IMR-90 (cell line): ENCODE measurements around the gene SCTR. TPM values are rescaled to one million over a fixed set of nuclear protein-coding genes. Genes with fewer than 3 reads are reported as not detected.

Experiments
- ATAC-seq: fragments of 200-7000 bp; cut with Tn5 transposase; 2 replicates; pipeline ENCODE4 v1.9.1; 2020; ENCODE audit warnings: low read depth, mild to moderate bottlenecking, moderate library complexity
- BruUV-seq: library from RNA; stranded (reverse); fragments of 400-500 nt; replicated peaks from 2 replicates; lab custom pipeline; 2021; lab: Mats Ljungman, UMichigan
- CTCF ChIA-PET: fragments of 300-600 bp; formaldehyde crosslinking; extraction: SDS; loops from one replicate; lab custom pipeline; 2021; ENCODE audit warnings: antibody characterized with exemption; lab: Yijun Ruan, JAX
- POLR2A ChIA-PET: fragments of 300-600 bp; sonication (Branson Sonifier 250); formaldehyde crosslinking; loops from one replicate; lab custom pipeline; 2022; ENCODE audit warnings: antibody characterized with exemption; ENCODE audit not compliant: unreplicated experiment; lab: Charles Lee
- DNase-seq: peaks from one replicate; pipeline ENCODE4 v3.0.0; 2013
- H2AFZ ChIP-seq: replicated peaks from 2 replicates; pipeline ENCODE3; 2013; ENCODE audit warnings: low read length, mild to moderate bottlenecking; ENCODE audit not compliant: poor library complexity
- H2AK5ac ChIP-seq: 2 replicates; pipeline ENCODE4 v1.6.1; 2013; ENCODE audit warnings: low read depth, low read length, inconsistent platforms
- H2AK9ac ChIP-seq: replicated peaks from 2 replicates; pipeline ENCODE3; 2013; ENCODE audit warnings: mild to moderate bottlenecking, low read depth, low read length, moderate library complexity; ENCODE audit not compliant: poor library complexity
- H2BK120ac ChIP-seq: 2 replicates; pipeline ENCODE4 v1.6.1; 2013; ENCODE audit warnings: low read depth, low read length, inconsistent platforms
- H2BK15ac ChIP-seq: 3 replicates; pipeline ENCODE4 v1.6.1; 2013; ENCODE audit warnings: low read depth, low read length, inconsistent platforms
- H2BK20ac ChIP-seq: 2 replicates; pipeline ENCODE4 v1.6.1; 2013; ENCODE audit warnings: low read depth, mild to moderate bottlenecking, inconsistent platforms, low read length, moderate library complexity
- H2BK5ac ChIP-seq: 2 replicates; pipeline ENCODE4 v1.6.1; 2013; ENCODE audit warnings: mild to moderate bottlenecking, low read depth, low read length, inconsistent platforms; ENCODE audit not compliant: poor library complexity, severe bottlenecking
- H3K14ac ChIP-seq: replicated peaks from 2 replicates; pipeline ENCODE4 v1.6.1; 2013; ENCODE audit warnings: low read depth, low read length, inconsistent platforms
- H3K18ac ChIP-seq: 2 replicates; pipeline ENCODE4 v1.6.1; 2013; ENCODE audit warnings: low read depth, low read length, control low read depth
- H3K23ac ChIP-seq: 2 replicates; pipeline ENCODE4 v1.6.1; 2013; ENCODE audit warnings: low read depth, low read length, inconsistent platforms
- H3K27ac ChIP-seq: 2 replicates; pipeline ENCODE4 v1.5.1; 2013; ENCODE audit warnings: mild to moderate bottlenecking, control low read depth, low read length; ENCODE audit not compliant: insufficient read depth
- H3K27me3 ChIP-seq: 2 replicates; pipeline ENCODE4 v1.6.1; 2013; ENCODE audit warnings: low read length; ENCODE audit not compliant: control insufficient read depth, insufficient read depth
- H3K36me3 ChIP-seq: 2 replicates; pipeline ENCODE4 v1.6.1; 2013; ENCODE audit warnings: low read length, mixed read lengths; ENCODE audit not compliant: control insufficient read depth, insufficient read depth
- H3K4ac ChIP-seq: 2 replicates; pipeline ENCODE4 v1.6.1; 2013; ENCODE audit warnings: low read depth, low read length, inconsistent platforms
- H3K4me1 ChIP-seq: 2 replicates; pipeline ENCODE4 v1.6.1; 2013; ENCODE audit warnings: low read length, mixed read lengths; ENCODE audit not compliant: control insufficient read depth, insufficient read depth
- H3K4me2 ChIP-seq: 2 replicates; pipeline ENCODE4 v1.6.1; 2013; ENCODE audit warnings: low read depth, mild to moderate bottlenecking, control low read depth, low read length, moderate library complexity
- H3K4me3 ChIP-seq: 2 replicates; pipeline ENCODE4 v1.5.1; 2013; ENCODE audit warnings: low read depth, mild to moderate bottlenecking, control low read depth, low read length, moderate library complexity; ENCODE audit not compliant: insufficient read depth
- H3K56ac ChIP-seq: 2 replicates; pipeline ENCODE4 v1.6.1; 2013; ENCODE audit warnings: low read length, inconsistent platforms; ENCODE audit not compliant: insufficient read depth; ENCODE audit errors: extremely low read depth
- H3K79me1 ChIP-seq, 2 experiments: 2 replicates each; pipeline ENCODE4 v1.6.1; 2013; ENCODE audit warnings: low read length in 2 of 2, inconsistent platforms in 1 of 2, low read depth in 1 of 2
- H3K9ac ChIP-seq: 2 replicates; pipeline ENCODE4 v1.6.1; 2013; ENCODE audit warnings: low read depth, low read length, control low read depth
- H3K9me1 ChIP-seq: 2 replicates; pipeline ENCODE4 v1.6.1; 2013; ENCODE audit warnings: low read length, inconsistent platforms; ENCODE audit not compliant: insufficient read depth
- H3K9me3 ChIP-seq: 2 replicates; pipeline ENCODE4 v1.6.1; 2013; ENCODE audit warnings: low read length; ENCODE audit not compliant: control insufficient read depth, insufficient read depth
- H4K20me1 ChIP-seq: 2 replicates; pipeline ENCODE4 v1.6.1; 2013; ENCODE audit warnings: low read length, inconsistent platforms; ENCODE audit not compliant: insufficient read depth
- H4K5ac ChIP-seq: 2 replicates; pipeline ENCODE4 v1.6.1; 2013; ENCODE audit warnings: mild to moderate bottlenecking, low read depth, low read length, control low read depth
- H4K8ac ChIP-seq, 2 experiments: 2 replicates each; pipeline ENCODE4 v1.6.1; 2013; ENCODE audit warnings: low read depth in 2 of 2, low read length in 2 of 2, control low read depth in 1 of 2, inconsistent platforms in 1 of 2
- H4K91ac ChIP-seq: 2 replicates; pipeline ENCODE4 v1.6.1; 2013; ENCODE audit warnings: low read depth, low read length, inconsistent platforms; ENCODE audit not compliant: insufficient read depth
- CHD1 ChIP-seq: IDR thresholded peaks from 2 replicates; pipeline ENCODE4 v1.6.1; 2012; ENCODE audit warnings: low read depth, low read length, improper control_type of control experiment
- MAFK ChIP-seq: IDR thresholded peaks from 2 replicates; pipeline ENCODE4 v1.6.1; 2012; ENCODE audit warnings: low read depth, low read length, improper control_type of control experiment
- RAD21 ChIP-seq: IDR thresholded peaks from 2 replicates; pipeline ENCODE4 v1.6.1; 2012; ENCODE audit warnings: low read length, improper control_type of control experiment
- WGBS, 2 experiments: methylation state at CpG; one replicate each; pipeline versions ENCODE4 v1.1.5 to v1.1.7; 2013; ENCODE audit warnings: missing lambda C conversion rate in 2 of 2; ENCODE audit not compliant: insufficient read length in 1 of 2; ENCODE audit errors: extremely low coverage in 2 of 2; 5-methylcytosine and 5-hydroxymethylcytosine counted together
- dilution Hi-C: fragments of 300-500 bp; cut with HindIII; formaldehyde crosslinking; loops from one replicate; pipeline ENCODE4 v1.14.3; 2018; ENCODE audit warnings: low sequenced_read_pairs; ENCODE audit not compliant: unreplicated experiment
- in situ Hi-C: fragments of 300-500 bp; cut with MboI; formaldehyde crosslinking; loops from 3 replicates; pipeline ENCODE4 v1.14.3; 2019; ENCODE audit warnings: low sequenced_read_pairs, inconsistent platforms, mixed read lengths
- intact Hi-C: fragments of 100-400 bp; cut with micrococcal nuclease; formaldehyde crosslinking; loops from 2 replicates; pipeline ENCODE4 v1.10.0; 2022
- polyA plus RNA-seq, 3 experiments: library from polyadenylated mRNA; depleted of rRNA; stranded (reverse); fragments of >200 nt; gene quantifications; 2 replicates each; pipeline ENCODE4 v1.2.3, GENCODE V29; 2012; ENCODE audit warnings: low replicate concordance in 1 of 3
- total RNA-seq: library from RNA; depleted of rRNA; stranded (reverse); fragments of >200 nt; gene quantifications from 2 replicates; pipeline ENCODE4 v1.2.3, GENCODE V29; 2012

Gene SCTR
- total and polyA plus RNA-seq, 2 of the 4 experiments (the other 2 are of a cell fraction): not detected

DNA sequence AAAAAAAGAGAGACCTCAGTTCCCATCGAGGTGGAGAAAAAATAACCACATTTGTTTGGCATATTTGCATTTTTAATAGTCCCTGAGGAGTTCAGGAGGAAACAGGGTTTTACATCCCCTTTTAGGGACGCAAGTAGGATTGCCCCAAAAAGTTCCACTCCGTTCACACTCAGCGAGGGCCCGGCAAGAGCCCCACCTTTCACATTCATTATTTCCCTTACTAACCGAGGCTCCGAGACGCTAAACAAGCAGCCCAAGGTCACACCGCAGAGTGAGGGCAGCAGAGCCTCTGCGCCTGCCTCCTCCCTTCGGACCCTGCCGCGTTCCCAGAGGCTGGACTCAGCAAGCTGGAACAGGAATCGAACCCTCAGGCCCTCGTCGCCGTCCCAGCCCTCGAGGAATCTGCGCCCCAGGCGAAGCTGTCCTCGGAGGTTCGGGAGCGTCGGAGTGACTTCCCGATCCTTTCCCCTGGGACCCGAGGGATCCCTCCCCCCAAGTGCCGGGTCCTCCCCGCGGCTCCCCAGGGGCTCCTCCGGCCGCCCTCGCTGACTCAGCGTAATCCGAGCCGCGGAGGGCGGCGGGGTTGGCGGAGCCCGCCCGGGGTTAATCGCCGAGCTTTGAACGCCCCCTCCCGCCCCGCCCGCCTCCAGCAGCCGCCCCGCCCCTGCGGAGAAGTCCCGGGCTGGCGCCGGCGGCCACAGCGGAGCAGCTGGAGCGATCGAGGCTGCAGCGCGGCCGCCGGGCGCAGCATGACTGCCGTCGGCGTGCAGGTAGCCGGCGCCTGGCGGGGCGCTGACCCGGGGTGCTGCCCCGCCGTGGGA, 92.9 kb downstream of the SCTR start, which contains the start of gene TMEM37:
Gene TMEM37 (plus strand): TSS at position 700 of the 821 bp plus-strand sequence. CDS start 50 bp downstream, at position 750.
- H3K9ac ChIP-seq: no peak within 1 kb of the TSS
- H3K27me3 ChIP-seq: peaks cover 70% of the 10 kb centered on the region
- intact Hi-C loops (no loop called here), in situ Hi-C loops (no loop called here), dilution Hi-C loops (no loop called here)
- no peaks in the 10 kb centered on the region for H3K79me1 ChIP-seq
- H4K91ac ChIP-seq: no peak within 1 kb of the TSS
- no peak within 1 kb of the TSS for H2BK5ac ChIP-seq
- no TSS peak for BruUV-seq
- peak; percentile 15 for DNase-seq
- H3K4me3 ChIP-seq: peak within 1 kb of the TSS; percentile 37
- H3K4me2 ChIP-seq: peak within 1 kb of the TSS; percentile 59
- no peak within 1 kb of the TSS; the same call in 1 of the 2 replicates for H3K4ac ChIP-seq
- WGBS, 2 experiments: 11% methylated on average over 33 of the region's 72 CpGs; no CpG with 5 or more reads in 1 of the 2 experiments
- CTCF ChIA-PET: no interaction called here
- POLR2A ChIA-PET: no interaction called here
- peaks cover 3% of the 10 kb centered on the region; the same call in 1 of the 2 replicates for H3K4me1 ChIP-seq
- H2AFZ ChIP-seq: peak within 1 kb of the TSS; percentile 79
- no peak within 1 kb of the TSS for H4K8ac ChIP-seq
- H3K9me1 ChIP-seq: no peaks in the 10 kb centered on the region
- no peak within 1 kb of the TSS; the same call in 1 of the 2 replicates for H3K18ac ChIP-seq
- no peak within 1 kb of the TSS for H2BK15ac ChIP-seq
- no peak for TF ChIP-seq CHD1
- TF ChIP-seq RAD21: no peak
- TF ChIP-seq MAFK: peak; percentile 90
- no peak within 1 kb of the TSS for H2BK20ac ChIP-seq
- no peak within 1 kb of the TSS for H3K56ac ChIP-seq
- H2BK120ac ChIP-seq: no peak within 1 kb of the TSS
- H2AK9ac ChIP-seq: no peak within 1 kb of the TSS
- H4K5ac ChIP-seq: no peak within 1 kb of the TSS
- H2AK5ac ChIP-seq: no peak within 1 kb of the TSS
- H3K14ac ChIP-seq: no peak within 1 kb of the TSS
- no peaks in the 10 kb centered on the region for H3K36me3 ChIP-seq
- H3K23ac ChIP-seq: no peak within 1 kb of the TSS
- H4K20me1 ChIP-seq: no peaks in the 10 kb centered on the region
- H3K9me3 ChIP-seq: no peaks in the 10 kb centered on the region; the same call in 1 of the 2 replicates
- H3K27ac ChIP-seq: no peak within 1 kb of the TSS
- peak; percentile 93 for ATAC-seq
